ENCODE data around the gene SLC46A1.

The SLC46A1 gene

GRCh38 chr17:28404007-28404406 lies 2.0 kb downstream of the SLC46A1 start:
- no peak for DNase-seq (ENCODE audit: low spot score)

DNA sequence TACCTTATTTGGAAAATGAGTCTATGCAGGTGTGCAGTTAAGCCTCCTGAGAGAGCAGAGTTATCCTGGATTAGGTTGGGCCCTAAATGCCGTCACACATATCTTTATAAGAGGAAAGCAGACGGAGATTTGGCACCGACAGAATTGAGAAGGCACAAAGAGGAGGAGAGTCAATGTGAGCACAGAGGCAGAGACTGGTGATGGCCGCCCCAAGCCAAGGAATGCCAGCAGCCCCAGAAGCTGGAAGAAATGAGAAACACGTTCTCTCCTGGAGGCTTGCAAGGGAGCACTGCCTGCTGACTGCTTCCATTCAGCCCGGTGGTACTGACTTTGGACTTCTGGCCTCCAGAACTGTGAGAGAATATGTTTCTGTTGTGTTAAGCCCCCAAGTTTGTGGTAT lies 3.2 kb downstream of the SLC46A1 start:
- no peak for DNase-seq (ENCODE audit: low spot score)

DNA sequence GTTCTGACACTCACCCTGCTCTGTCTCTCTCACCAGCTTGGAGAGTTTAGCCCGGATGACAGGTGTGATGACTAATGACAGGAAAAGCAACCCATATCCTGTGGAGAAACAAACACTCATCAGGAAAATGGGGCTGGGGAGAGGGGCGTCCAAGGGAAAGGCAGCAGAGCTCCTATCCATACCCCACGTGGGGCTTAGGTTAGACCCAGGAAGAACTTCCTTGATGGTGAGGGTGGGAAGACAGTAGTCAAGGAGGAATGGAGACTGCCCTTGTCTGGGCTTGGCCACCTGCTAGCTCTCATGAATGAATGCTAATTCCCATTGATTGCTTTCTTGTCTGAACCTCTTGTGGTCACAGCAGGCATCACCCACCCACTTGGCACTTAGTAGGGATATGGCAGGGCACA lies 3.8 kb downstream of the SLC46A1 start:
- DNase-seq (ENCODE audit: low spot score): no peak

GRCh38 chr17:28399808-28400207 lies 6.2 kb downstream of the SLC46A1 start:
- no peak for DNase-seq (ENCODE audit: low spot score)

GRCh38 chr17:28398280-28398981 lies 7.6 kb downstream of the SLC46A1 start:
- DNase-seq (ENCODE audit: low spot score): no peak

DNA sequence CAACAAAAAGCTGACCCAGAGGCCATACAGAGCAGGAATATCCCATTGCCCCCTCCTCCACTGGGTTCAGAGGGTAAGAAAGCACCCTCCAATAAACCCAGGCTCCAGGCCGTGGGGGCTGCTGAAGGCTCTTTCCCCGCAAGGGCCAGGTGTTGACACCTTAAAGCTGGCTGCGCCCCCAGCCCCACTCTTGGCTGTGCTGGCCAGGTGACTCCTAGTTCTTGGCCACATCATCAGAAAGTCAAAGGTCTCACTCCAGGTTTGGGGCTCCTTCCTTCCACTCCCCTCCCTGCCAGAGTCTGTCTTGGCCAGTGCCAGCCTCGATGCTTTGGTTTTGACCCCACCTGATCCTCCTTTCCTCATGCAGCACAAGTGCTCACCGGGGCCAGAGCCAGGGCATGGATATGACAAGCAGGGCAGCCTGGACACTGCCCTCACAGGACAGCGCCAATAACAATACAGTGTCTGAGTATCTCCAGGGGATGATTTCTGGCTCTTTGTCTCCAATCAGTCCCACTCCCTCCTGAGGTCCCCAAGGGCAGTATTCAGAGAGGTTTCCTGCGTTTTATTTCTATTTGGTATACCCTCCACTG lies 8.2 kb downstream of the SLC46A1 start:
- no peak for DNase-seq (ENCODE audit: low spot score)

DNA sequence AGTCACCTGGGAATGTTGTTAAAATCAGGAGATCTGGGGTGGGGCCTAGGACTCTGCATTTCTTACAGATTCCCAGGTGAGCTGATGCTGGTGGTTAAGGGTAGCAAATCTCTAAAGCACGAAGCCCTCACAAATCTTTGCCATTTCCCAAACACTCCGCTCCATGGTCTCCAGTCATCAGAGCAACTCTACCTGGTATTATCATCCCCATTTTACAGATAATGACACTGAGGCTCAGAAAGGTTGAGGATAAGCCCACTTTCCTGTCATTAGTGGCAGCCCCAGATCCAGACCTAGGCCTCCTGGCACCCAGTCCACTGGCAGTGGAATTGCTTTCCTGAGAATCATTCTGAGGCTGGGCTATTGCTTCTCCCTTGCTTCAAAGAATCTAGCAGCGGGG lies 8.7 kb downstream of the SLC46A1 start:
- no peak for DNase-seq (ENCODE audit: low spot score)

DNA sequence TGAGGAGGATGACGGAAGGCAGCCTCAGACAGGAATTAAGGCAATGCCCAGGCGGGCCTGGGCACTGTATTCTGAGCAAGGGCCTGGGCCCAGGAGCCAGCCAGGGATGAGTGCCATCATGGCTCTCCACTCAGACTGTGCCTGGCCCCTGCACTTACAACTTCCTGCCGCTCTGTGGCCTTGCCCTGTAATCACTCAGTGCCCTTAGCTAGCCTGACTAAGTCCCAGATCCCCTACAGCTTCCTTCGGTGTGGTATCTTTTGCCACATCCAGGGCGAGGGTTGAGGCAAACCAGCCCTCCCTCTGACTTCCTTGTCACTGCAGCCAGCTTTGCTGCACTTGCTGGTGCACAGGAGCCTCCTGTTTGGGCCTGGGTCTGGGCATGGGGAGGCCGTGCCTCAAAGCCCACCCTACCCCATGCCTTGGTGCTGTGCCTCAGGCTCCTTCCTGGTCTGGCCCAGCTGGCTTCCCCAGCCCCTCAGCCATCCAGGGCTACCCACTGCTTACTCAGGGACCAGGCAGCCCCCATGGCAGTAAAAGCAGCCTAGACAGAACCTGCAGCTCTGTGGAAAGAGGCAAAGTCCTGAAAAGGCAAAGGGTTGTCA lies 9.3 kb downstream of the SLC46A1 start:
- no peak for DNase-seq (ENCODE audit: low spot score)

DNA sequence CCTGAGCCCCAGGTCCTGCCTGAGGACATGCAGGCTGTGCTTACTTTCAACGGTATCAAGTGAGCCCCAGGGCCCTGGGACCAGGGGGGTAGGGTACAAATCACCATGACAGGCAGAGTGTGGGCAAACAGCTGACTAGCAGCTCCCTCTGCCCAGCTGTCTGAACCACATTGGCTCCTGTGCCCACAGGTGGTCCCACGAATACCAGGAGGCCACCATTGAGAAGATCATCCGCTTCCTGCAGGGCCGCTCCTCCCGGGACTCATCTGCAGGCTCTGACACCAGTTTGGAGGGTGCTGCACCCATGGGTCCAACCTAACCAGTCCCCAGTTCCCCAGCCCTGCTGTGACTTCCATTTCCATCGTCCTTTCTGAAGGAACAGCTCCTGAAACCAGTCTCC lies 10.0 kb downstream of the SLC46A1 start:
- no peak for DNase-seq (ENCODE audit: low spot score)

DNA sequence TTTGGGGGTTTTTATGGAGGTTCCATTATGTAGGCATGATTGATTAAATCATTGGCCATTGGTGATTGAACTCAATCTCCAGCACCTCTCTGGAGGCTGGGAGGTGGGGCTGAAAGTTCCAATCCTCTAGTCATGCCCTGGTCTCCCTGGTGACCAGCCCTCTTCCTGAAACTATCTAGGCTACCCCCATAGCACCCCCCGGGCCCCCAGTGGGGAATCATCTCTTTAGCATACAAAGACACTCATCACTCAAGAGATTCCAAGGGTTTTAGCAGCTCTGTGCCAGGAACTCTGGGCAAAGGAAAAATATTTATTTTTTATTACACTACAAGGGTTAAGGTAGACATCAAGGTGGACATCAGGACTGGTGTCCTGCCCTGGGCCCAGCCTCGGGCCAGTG lies 10.6 kb downstream of the SLC46A1 start:
- DNase-seq (ENCODE audit: low spot score): no peak

DNA sequence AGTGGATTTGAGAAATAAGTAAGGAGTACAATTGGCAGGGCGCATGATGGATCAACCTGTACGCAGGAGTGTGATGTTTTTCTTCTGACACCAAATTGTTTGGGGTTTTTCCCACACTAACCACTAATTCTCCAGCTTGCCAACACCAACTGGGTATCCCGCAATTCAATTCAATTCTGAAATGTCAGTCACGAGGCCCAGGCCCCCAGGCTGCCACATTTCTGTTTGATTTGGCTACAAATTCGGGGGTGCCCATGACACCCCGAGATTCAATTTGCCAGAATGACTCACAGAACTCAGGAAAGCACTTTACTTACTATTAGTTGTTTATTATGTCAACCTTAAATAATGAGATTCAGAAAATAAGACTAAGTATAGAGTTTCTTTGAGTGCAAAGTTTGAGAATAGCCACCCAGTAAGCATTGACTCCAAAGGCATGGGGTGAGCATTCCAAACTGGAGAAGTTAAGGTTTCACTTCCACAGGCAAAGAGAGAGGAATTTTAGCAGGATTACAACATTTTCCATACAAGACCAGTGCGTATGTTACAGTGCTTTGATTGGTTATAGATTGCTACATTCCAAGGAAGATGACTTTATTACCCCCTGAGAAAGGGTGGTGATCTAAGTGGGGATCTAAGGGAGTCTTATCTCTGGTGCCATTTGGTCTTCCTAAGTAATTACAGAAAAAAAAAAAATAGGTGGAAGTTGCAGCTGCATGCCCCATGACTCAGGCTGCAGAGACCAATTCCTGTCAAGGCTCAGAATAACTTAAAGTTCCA lies 11.5 kb downstream of the SLC46A1 start:
- DNase-seq (ENCODE audit: low spot score): no peak

GRCh38 chr17:28392491-28392890 lies 13.5 kb downstream of the SLC46A1 start:
- DNase-seq (ENCODE audit: low spot score): no peak

GRCh38 chr17:28391401-28391800 lies 14.6 kb downstream of the SLC46A1 start:
- no peak for DNase-seq (ENCODE audit: low spot score)

- no peak for DNase-seq (ENCODE audit: low spot score)
Observed at GRCh38 chr17:28390984-28391383, 15.0 kb downstream of the SLC46A1 start.

GRCh38 chr17:28390563-28390962 lies 15.4 kb downstream of the SLC46A1 start:
- no peak for DNase-seq (ENCODE audit: low spot score)

GRCh38 chr17:28390141-28390540 lies 15.9 kb downstream of the SLC46A1 start:
- no peak for DNase-seq (ENCODE audit: low spot score)

DNA sequence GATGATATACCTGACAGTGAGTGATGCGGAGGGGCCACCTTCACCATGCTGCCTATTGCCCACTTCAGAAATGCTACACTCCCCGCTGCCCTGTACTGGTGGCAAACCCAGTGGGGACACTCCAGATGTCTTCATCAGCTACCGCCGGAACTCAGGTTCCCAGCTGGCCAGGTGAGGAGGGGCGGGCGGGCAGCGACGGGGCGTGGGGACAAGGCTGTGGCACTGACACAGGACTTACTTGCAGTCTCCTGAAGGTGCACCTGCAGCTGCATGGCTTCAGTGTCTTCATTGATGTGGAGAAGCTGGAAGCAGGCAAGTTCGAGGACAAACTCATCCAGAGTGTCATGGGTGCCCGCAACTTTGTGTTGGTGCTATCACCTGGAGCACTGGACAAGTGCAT lies 17.9 kb downstream of the SLC46A1 start:
- no peak for DNase-seq (ENCODE audit: low spot score)

DNA sequence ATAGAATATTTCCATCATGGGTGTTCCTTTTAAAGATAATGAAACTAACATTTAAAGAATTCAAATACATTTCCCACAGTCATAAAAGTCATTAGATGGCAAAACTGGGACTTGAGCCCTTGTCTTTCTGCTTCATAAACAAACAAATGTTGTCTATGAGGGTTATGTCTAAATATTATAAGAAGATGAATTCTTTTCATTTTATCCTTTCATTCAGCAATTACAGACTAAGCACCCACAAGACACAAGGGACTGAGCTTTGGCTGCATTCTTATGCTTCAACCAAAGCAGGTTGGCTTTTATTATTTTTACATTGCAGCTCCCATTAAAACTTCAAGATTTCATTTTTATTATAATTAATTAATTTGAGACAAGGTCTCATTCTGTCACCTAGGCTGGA lies 19.6 kb downstream of the SLC46A1 start:
- DNase-seq (ENCODE audit: low spot score): no peak

- no peak for DNase-seq (ENCODE audit: low spot score)
Observed at GRCh38 chr17:28385406-28385805, 20.6 kb downstream of the SLC46A1 start.

DNA sequence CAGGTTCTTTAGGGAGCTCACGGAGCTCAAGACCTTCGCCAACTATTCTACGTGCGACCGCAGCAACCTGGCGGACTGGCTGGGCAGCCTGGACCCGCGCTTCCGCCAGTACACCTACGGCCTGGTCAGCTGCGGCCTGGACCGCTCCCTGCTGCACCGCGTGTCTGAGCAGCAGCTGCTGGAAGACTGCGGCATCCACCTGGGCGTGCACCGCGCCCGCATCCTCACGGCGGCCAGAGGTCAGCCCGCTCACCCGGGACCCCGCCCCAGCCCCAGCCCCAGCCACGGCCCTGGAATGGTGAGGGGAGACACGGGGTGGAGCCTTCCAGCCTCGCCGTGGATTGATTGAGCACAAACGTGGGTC lies 21.0 kb downstream of the SLC46A1 start:
- peak; percentile 18 for DNase-seq (ENCODE audit: low spot score)

DNA sequence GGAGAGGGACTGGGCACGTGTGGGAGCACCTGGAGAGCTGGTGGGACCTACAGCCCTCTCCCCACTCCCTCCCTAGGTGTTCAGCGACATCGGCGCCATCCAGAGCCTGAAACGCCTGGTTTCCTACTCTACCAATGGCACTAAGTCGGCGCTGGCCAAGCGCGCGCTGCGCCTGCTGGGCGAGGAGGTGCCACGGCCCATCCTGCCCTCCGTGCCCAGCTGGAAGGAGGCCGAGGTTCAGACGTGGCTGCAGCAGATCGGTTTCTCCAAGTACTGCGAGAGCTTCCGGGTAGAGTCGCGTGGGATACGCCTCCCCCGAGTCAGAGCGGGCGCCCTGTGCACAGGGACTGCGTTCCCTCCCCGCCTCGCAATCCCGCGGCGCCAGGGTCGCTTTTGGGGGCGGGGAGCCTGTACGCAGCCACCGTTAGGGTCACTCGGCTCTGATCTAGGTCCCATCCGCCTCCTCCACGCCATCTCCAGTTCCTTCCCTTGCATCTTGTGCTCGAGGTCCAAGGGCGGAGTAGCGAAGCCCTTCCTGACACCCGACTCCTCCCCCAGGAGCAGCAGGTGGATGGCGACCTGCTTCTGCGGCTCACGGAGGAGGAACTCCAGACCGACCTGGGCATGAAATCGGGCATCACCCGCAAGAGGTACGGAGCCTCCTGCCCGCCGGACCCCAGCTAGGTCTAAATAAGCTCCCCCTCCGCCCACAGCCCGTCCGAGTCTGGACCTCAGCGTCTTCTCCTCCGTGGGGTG lies 21.6 kb downstream of the SLC46A1 start:
- peak; percentile 73 for DNase-seq (ENCODE audit: low spot score)

GRCh38 chr17:28381141-28381825 lies 24.7 kb downstream of the SLC46A1 start:
- no peak for DNase-seq (ENCODE audit: low spot score)

Data from LoVo (cell line).